ENCODE results near the gene AP4E1. TPM values are rescaled to one million over a fixed set of nuclear protein-coding genes. Genes with fewer than 3 reads are reported as not detected.

The AP4E1 gene
- total and polyA plus RNA-seq, 3 donors from 2014 or later = 8.1 to 11.8 (median 11.3) TPM

GRCh38 chr15:50996641-50997040 is 88.2 kb downstream of the AP4E1 start:
- H3K4me1 ChIP-seq = no peaks in the 10 kb centered on the region
- H3K27ac ChIP-seq = no peak overlapping the region
- WGBS, 2 donors = 100% methylated on average over 1 of the region's 1 CpG
- TF ChIP-seq CTCF (IDR thresholded peaks at IDR 0.05) = no peak
- no peak for TF ChIP-seq POLR2A (IDR thresholded peaks at IDR 0.05)
- H3K4me3 ChIP-seq = no peak overlapping the region
- H3K36me3 ChIP-seq (ENCODE audit: low read depth, missing control alignments) = no peaks in the 10 kb centered on the region
- H3K27me3 ChIP-seq = no peaks in the 10 kb centered on the region
- H3K9me3 ChIP-seq = no peaks in the 10 kb centered on the region
- DNase-seq = no peak
- intact Hi-C loops (cut with DNase I; ENCODE audit: low total_unique reads) = no loop called here

GRCh38 chr15:50997371-50998051 is 89.0 kb downstream of the AP4E1 start:
- intact Hi-C loops (cut with DNase I; ENCODE audit: low total_unique reads) = no loop called here
- H3K36me3 ChIP-seq (ENCODE audit: low read depth, missing control alignments) = no peaks in the 10 kb centered on the region

GRCh38 chr15:51004103-51004551 is 95.6 kb downstream of the AP4E1 start:
- Histone ChIP-seq H3K36me3 (ENCODE audit: low read depth, missing control alignments) (no peaks in the 10 kb centered on the region), H3K4me3 (no peak overlapping the region), H3K27me3 (no peaks in the 10 kb centered on the region), H3K27ac (no peak overlapping the region), H3K9me3 (no peaks in the 10 kb centered on the region), H3K4me1 (no peaks in the 10 kb centered on the region)
- 73 to 86% methylated on average over 3 of the region's 3 CpGs for WGBS, 2 donors
- no peak for DNase-seq
- intact Hi-C loops (cut with DNase I; ENCODE audit: low total_unique reads) = no loop called here
- TF ChIP-seq CTCF (IDR thresholded peaks at IDR 0.05) = no peak

More at GRCh38 chr15:50997371-50998051, 89.0 kb downstream of the AP4E1 start:
- no peak overlapping the region for H3K4me3 ChIP-seq
- DNase-seq = no peak
- no peaks in the 10 kb centered on the region for H3K4me1 ChIP-seq
- H3K27me3 ChIP-seq = no peaks in the 10 kb centered on the region
- WGBS, 2 donors = 95 to 98% methylated on average over 4 of the region's 4 CpGs
- no peak overlapping the region for H3K27ac ChIP-seq
- TF ChIP-seq CTCF (IDR thresholded peaks at IDR 0.05) (no peak), POLR2A (IDR thresholded peaks at IDR 0.05) (no peak)
- no peaks in the 10 kb centered on the region for H3K9me3 ChIP-seq

- 87 to 90% methylated on average over 1 of the region's 1 CpG for WGBS, 2 donors
- Histone ChIP-seq H3K4me1 (no peaks in the 10 kb centered on the region), H3K27ac (no peak overlapping the region), H3K27me3 (no peaks in the 10 kb centered on the region), H3K4me3 (no peak overlapping the region), H3K9me3 (no peaks in the 10 kb centered on the region), H3K36me3 (ENCODE audit: low read depth, missing control alignments) (no peaks in the 10 kb centered on the region)
- no peak for DNase-seq
- intact Hi-C loops (cut with DNase I; ENCODE audit: low total_unique reads) = no loop called here
- no peak for TF ChIP-seq POLR2A (IDR thresholded peaks at IDR 0.05)
- TF ChIP-seq CTCF (IDR thresholded peaks at IDR 0.05) = no peak
These were observed 98.0 kb downstream of the AP4E1 start for GRCh38 chr15:51006336-51006985.
